Kidney (tissue), 14 donors: ENCODE results near the gene CABCOCO1. TPM values are rescaled to one million over a fixed set of nuclear protein-coding genes. Genes with fewer than 3 reads are reported as not detected.

ENCODE experiments used
- DNase-seq, 5 donors: peaks; one replicate each; pipeline ENCODE4 v3.0.0-alpha.2; 2013 to 2020
- FAIRE-seq: peaks from 2 replicates; lab custom pipeline; 2012; peaks lifted over from hg19 to GRCh38; lab: Jason Lieb, UNC
- H3K27ac ChIP-seq, 2 donors: one replicate each; pipeline ENCODE4 v1.7.0; 2013; ENCODE audit warnings: low read depth in 2 of 2, low read length in 2 of 2, inconsistent platforms in 1 of 2
- H3K27me3 ChIP-seq: one replicate; pipeline ENCODE4 v1.7.1; 2013; ENCODE audit warnings: low read length, inconsistent platforms; ENCODE audit not compliant: control insufficient read depth, insufficient read depth
- H3K36me3 ChIP-seq, 3 donors: one replicate each; pipeline versions ENCODE4 v1.7.0 to v1.7.1; 2013; ENCODE audit warnings: low read length in 3 of 3, control low read depth in 1 of 3, inconsistent platforms in 1 of 3; ENCODE audit not compliant: insufficient read depth in 3 of 3, control insufficient read depth in 2 of 3
- H3K4me1 ChIP-seq, 3 donors: one replicate each; pipeline versions ENCODE4 v1.7.0 to v1.7.1; 2013; ENCODE audit warnings: low read length in 3 of 3, inconsistent platforms in 1 of 3, low read depth in 1 of 3; ENCODE audit not compliant: control insufficient read depth in 2 of 3, insufficient read depth in 2 of 3
- H3K4me3 ChIP-seq, 3 donors: one replicate each; pipeline versions ENCODE4 v1.7.0 to v1.8.1; 2013; ENCODE audit warnings: low read length in 3 of 3, control low read depth in 1 of 3, inconsistent platforms in 1 of 3
- H3K9ac ChIP-seq, 3 donors: one replicate each; pipeline versions ENCODE4 v1.7.0 to v1.7.1; 2013; ENCODE audit warnings: low read length in 3 of 3, control low read depth in 1 of 3, inconsistent platforms in 1 of 3
- H3K9me3 ChIP-seq, 3 donors: one replicate each; pipeline versions ENCODE4 v1.7.0 to v1.7.1; 2013; ENCODE audit warnings: low read length in 3 of 3, control low read depth in 1 of 3, inconsistent platforms in 1 of 3; ENCODE audit not compliant: control insufficient read depth in 2 of 3, insufficient read depth in 1 of 3
- intact Hi-C: fragments of 100-400 bp; cut with DNase I; formaldehyde crosslinking; loops from one replicate; pipeline ENCODE4 v1.11.1; 2022
- polyA plus RNA-seq: library from polyadenylated mRNA; stranded (reverse); fragments of 350-450 nt; fragmentation: Illumina TruSeq; extraction: RNeasy Lipid Tissue Mini Kit (QIAGEN cat#74804); gene quantifications from one replicate; pipeline ENCODE4 v1.2.3, GENCODE V29; 2014; ENCODE audit warnings: low read depth, low replicate concordance; ENCODE audit not compliant: insufficient read depth
- total RNA-seq: library from RNA; stranded (reverse); fragmentation: NEBNext Ultra II Directional; extraction: Animal tissue kit (Norgen Biotek cat#: 25700); gene quantifications from one replicate; pipeline ENCODE4 v1.2.1, GENCODE V29; 2021
- TF ChIP-seq, protein P1 (sequence below): IDR thresholded peaks from 3 replicates; pipeline ENCODE4 v1.5.1; 2012; ENCODE audit warnings: mild to moderate bottlenecking, moderate library complexity, borderline replicate concordance; ENCODE audit not compliant: insufficient read depth; ENCODE audit errors: extremely low read depth
- donor health status: control.
- donor health status: control.
- donor health status: control.
- donor health status: control.
- donor health status: control.
- donor health status: DM: yes; HTN: yes; CAD: no.
- donor health status: Normal renal cell carcinoma (clear cell type).

Gene CABCOCO1
- total and polyA plus RNA-seq, 2 donors from 2014 or later = 1.5 to 2.3 TPM

DNA sequence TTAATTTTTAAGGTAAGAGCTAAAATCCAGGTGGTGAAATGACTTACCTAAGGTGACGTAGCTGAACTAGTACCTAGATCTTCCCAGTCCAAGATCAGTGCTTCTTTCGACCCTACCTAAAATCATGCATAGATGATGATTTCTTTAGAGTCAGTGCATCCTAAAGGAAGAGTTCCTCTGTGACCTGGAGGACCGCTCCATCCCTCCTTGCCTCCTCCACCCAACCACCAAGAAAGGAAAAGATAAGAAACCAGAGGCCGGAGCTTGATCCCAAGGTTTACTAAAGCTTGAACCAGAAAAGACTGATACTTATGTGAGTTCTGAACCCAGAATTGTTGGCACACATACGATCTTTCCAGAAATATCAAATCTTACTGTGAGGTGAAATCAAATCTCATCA lies 101.8 kb downstream of the CABCOCO1 start:
- no peak overlapping the region for H3K9ac ChIP-seq
- TF ChIP-seq, protein P1, sequence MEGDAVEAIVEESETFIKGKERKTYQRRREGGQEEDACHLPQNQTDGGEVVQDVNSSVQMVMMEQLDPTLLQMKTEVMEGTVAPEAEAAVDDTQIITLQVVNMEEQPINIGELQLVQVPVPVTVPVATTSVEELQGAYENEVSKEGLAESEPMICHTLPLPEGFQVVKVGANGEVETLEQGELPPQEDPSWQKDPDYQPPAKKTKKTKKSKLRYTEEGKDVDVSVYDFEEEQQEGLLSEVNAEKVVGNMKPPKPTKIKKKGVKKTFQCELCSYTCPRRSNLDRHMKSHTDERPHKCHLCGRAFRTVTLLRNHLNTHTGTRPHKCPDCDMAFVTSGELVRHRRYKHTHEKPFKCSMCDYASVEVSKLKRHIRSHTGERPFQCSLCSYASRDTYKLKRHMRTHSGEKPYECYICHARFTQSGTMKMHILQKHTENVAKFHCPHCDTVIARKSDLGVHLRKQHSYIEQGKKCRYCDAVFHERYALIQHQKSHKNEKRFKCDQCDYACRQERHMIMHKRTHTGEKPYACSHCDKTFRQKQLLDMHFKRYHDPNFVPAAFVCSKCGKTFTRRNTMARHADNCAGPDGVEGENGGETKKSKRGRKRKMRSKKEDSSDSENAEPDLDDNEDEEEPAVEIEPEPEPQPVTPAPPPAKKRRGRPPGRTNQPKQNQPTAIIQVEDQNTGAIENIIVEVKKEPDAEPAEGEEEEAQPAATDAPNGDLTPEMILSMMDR = no peak
- peaks cover 0 to 11% (median 0%) of the 10 kb centered on the region in 3 donors for H3K4me1 ChIP-seq
- H3K36me3 ChIP-seq = no peaks in the 10 kb centered on the region
- H3K27ac ChIP-seq = no peak overlapping the region
- no peaks in the 10 kb centered on the region for H3K9me3 ChIP-seq
- no peaks in the 10 kb centered on the region for H3K27me3 ChIP-seq
- FAIRE-seq (no peak), DNase-seq (no peak)
- intact Hi-C loops = no loop called here
- no peak overlapping the region for H3K4me3 ChIP-seq

DNA sequence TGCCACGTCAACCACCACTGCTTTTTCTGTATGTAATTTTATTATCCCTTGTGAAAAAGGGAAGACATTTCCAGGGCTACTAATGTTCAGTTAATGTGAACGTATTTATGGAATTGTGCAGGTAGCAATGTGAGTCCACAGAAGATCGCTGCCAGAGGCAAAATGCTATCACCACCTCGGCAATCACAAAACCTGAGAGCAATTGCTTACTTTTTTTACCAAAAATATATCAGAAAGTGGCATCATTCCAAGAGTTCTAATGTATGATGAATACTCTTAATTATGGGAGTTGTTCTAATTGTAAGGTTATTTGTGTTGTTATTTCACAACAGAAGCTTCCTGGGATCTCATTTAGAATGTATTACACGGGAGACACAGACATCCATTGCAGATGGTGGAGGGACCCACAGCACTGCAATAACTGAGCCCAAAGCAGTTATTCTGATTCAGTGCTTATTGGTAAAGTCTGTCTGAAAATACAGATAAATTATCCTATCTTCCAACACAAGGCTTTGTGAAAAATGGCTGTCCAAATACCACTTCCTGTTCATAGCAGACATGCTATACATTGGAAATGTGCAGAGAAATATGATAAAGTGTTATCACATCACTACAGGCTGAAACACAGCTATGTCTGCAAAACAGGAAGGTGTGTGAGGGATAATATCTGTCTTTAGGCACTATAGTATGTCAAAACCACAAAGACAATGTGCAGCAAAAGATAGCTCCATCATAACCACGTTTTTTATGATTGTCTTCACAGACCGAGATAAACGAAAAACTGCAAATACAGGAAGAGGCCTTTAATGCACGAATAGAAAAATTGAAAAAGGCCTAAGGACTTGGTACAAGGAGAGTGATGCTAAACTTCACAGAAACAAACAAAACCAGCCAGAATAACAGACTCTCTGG lies 102.7 kb downstream of the CABCOCO1 start:
- H3K36me3 ChIP-seq = no peaks in the 10 kb centered on the region
- FAIRE-seq (no peak), DNase-seq (no peak)
- H3K27ac ChIP-seq = no peak overlapping the region
- H3K4me3 ChIP-seq = no peak overlapping the region
- no peaks in the 10 kb centered on the region for H3K9me3 ChIP-seq
- H3K9ac ChIP-seq = no peak overlapping the region
- H3K27me3 ChIP-seq = no peaks in the 10 kb centered on the region
- H3K4me1 ChIP-seq = peaks cover 0 to 11% (median 0%) of the 10 kb centered on the region in 3 donors
- TF ChIP-seq, protein P1 = no peak
- intact Hi-C loops = no loop called here

DNA sequence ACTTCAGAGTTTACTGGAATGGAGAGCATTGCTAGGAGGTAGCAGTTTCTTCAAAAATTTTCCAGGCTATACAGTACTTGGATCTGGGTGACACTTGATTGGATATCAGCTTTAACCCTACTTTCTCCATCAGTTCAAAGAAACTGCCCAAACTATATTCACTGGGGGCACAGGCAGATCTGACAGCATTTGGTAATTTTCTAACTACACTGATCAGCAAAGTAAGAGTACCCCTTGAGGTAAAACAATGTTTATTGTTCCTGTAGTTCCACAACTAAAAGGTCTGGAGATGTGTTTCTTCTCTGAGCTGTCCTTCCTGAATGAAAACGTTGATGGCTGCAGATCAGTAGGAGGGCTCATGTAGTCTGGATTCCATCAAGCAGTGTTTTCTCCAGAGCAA lies 104.2 kb downstream of the CABCOCO1 start:
- Histone ChIP-seq H3K36me3 (no peaks in the 10 kb centered on the region), H3K9ac (no peak overlapping the region), H3K27me3 (no peaks in the 10 kb centered on the region), H3K4me3 (no peak overlapping the region), H3K4me1 (peaks cover 0 to 2% (median 0%) of the 10 kb centered on the region in 3 donors), H3K9me3 (no peaks in the 10 kb centered on the region), H3K27ac (no peak overlapping the region)
- intact Hi-C loops = no loop called here
- TF ChIP-seq, protein P1 = no peak
- DNase-seq = no peak
- FAIRE-seq = no peak
